OCI-LY7 (cell line): ENCODE measurements around the gene SH3RF3. TPM values are rescaled to one million over a fixed set of nuclear protein-coding genes. Genes with fewer than 3 reads are reported as not detected.

Experiments
- BruUV-seq: library from RNA; stranded (reverse); fragments of 400-500 nt; replicated peaks from 2 replicates; lab custom pipeline; 2021; lab: Mats Ljungman, UMichigan
- CTCF ChIA-PET: fragments of 300-600 bp; sonication (Branson Sonifier 250); formaldehyde crosslinking; loops from one replicate; lab custom pipeline; 2022; ENCODE audit warnings: antibody characterized with exemption; ENCODE audit not compliant: unreplicated experiment; lab: Charles Lee
- POLR2A ChIA-PET: fragments of 300-600 bp; sonication (Branson Sonifier 250); formaldehyde crosslinking; loops from one replicate; lab custom pipeline; 2022; ENCODE audit warnings: antibody characterized with exemption; lab: Charles Lee
- DNase-seq: peaks from one replicate; pipeline ENCODE4 v3.0.0-alpha.2; 2015; ENCODE audit warnings: low spot score
- H2AFZ ChIP-seq: fragments of 200-600 bp; sonication (generic), shearing (Covaris generic); 2 replicates; pipeline ENCODE4 v1.6.1; 2014; ENCODE audit warnings: mild to moderate bottlenecking, antibody characterized with exemption, low read length, moderate library complexity
- H3K27ac ChIP-seq: fragments of 200-600 bp; sonication (generic); 2 replicates; pipeline ENCODE4 v1.5.1; 2014; ENCODE audit warnings: mixed run types, low read depth, mild to moderate bottlenecking, moderate library complexity, low read length, inconsistent platforms; ENCODE audit not compliant: poor library complexity, severe bottlenecking
- H3K36me3 ChIP-seq: fragments of 200-600 bp; sonication (generic); 2 replicates; pipeline ENCODE4 v1.6.1; 2014; ENCODE audit warnings: mild to moderate bottlenecking, antibody characterized with exemption, low read length, moderate library complexity, mixed read lengths; ENCODE audit not compliant: insufficient read depth
- H3K4me1 ChIP-seq: fragments of 200-600 bp; sonication (generic); 2 replicates; pipeline ENCODE4 v1.5.1; 2014; ENCODE audit warnings: mild to moderate bottlenecking, low read length; ENCODE audit not compliant: insufficient read depth, poor library complexity, severe bottlenecking
- H3K4me2 ChIP-seq: fragments of 200-600 bp; sonication (generic); 2 replicates; pipeline ENCODE4 v1.6.1; 2014; ENCODE audit warnings: mild to moderate bottlenecking, low read length
- H3K4me3 ChIP-seq: fragments of 200-600 bp; sonication (generic); 2 replicates; pipeline ENCODE4 v1.5.1; 2014; ENCODE audit warnings: mild to moderate bottlenecking, low read depth, low read length; ENCODE audit not compliant: poor library complexity, severe bottlenecking
- H3K79me2 ChIP-seq: fragments of 200-600 bp; sonication (generic); 2 replicates; pipeline ENCODE4 v1.6.1; 2016; ENCODE audit warnings: low read depth, mild to moderate bottlenecking, low read length, moderate library complexity, mixed read lengths; ENCODE audit not compliant: insufficient read depth
- H3K9me2 ChIP-seq: fragments of 200-600 bp; sonication (generic); 2 replicates; pipeline ENCODE4 v1.6.1; 2016; ENCODE audit warnings: mild to moderate bottlenecking, low read length, mixed read lengths; ENCODE audit not compliant: insufficient read depth
- H3K9me3 ChIP-seq: fragments of 200-600 bp; sonication (generic); 2 replicates; pipeline ENCODE4 v1.6.1; 2014; ENCODE audit warnings: mild to moderate bottlenecking, mixed run types, low read length, mixed read lengths
- H4K20me1 ChIP-seq: fragments of 200-600 bp; sonication (generic); 2 replicates; pipeline ENCODE4 v1.6.1; 2014; ENCODE audit warnings: mild to moderate bottlenecking, antibody characterized with exemption, low read length, moderate library complexity, mixed read lengths; ENCODE audit not compliant: insufficient read depth
- EZH2phosphoT487 ChIP-seq: fragments of 200-600 bp; sonication (generic); IDR thresholded peaks from 2 replicates; pipeline ENCODE4 v1.6.1; 2018; ENCODE audit warnings: low read depth, borderline replicate concordance, mild to moderate bottlenecking, mixed run types, antibody characterized with exemption, low read length, moderate library complexity, mixed read lengths
- intact Hi-C: fragments of 100-400 bp; cut with micrococcal nuclease; formaldehyde crosslinking; loops from one replicate; pipeline ENCODE4 v1.10.0; 2022; ENCODE audit not compliant: unreplicated experiment
- total RNA-seq, 2 experiments: library from RNA; depleted of rRNA in 1 of 2; stranded (reverse); fragments of >200 nt in 1 of 2; shearing (Covaris generic) in 1 of 2; gene quantifications; 2 replicates each; pipeline ENCODE4 v1.2.3, GENCODE V29; 2014 to 2022
- TF ChIP-seq, protein P1 (sequence below): fragments of 200-600 bp; sonication (generic); conservative IDR thresholded peaks from 2 replicates; pipeline ENCODE4 v1.5.1; 2014; ENCODE audit warnings: mild to moderate bottlenecking, antibody characterized with exemption, low read length, moderate library complexity, mixed read lengths

Gene SH3RF3
- total RNA-seq, 2 experiments from 2014 or later: not detected

DNA sequence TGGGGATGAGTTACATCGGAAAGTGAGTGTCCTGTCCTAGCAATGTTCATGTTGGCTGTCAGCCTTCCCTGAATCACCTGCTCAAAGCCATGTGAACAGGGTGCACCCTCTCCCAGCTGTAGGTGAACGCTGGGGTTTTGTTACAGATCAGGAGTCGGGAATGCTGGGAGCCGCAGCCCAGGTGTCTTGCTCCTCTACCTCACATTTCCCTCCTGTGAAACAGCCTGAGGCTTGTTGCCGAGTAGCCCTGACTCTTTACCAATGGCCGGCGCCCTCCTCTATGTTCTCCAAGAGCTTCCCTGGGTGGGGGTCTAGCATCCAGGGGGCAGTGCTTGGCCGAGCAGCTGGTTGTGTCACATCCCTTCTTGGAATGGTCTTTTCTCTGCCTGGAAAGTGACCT is 164.7 kb downstream of the SH3RF3 start:
- no peaks in the 10 kb centered on the region for H4K20me1 ChIP-seq
- intact Hi-C loops: no loop called here
- no TSS peak for BruUV-seq
- no peaks in the 10 kb centered on the region for H3K79me2 ChIP-seq
- CTCF ChIA-PET: no interaction called here
- TF ChIP-seq, protein P1, sequence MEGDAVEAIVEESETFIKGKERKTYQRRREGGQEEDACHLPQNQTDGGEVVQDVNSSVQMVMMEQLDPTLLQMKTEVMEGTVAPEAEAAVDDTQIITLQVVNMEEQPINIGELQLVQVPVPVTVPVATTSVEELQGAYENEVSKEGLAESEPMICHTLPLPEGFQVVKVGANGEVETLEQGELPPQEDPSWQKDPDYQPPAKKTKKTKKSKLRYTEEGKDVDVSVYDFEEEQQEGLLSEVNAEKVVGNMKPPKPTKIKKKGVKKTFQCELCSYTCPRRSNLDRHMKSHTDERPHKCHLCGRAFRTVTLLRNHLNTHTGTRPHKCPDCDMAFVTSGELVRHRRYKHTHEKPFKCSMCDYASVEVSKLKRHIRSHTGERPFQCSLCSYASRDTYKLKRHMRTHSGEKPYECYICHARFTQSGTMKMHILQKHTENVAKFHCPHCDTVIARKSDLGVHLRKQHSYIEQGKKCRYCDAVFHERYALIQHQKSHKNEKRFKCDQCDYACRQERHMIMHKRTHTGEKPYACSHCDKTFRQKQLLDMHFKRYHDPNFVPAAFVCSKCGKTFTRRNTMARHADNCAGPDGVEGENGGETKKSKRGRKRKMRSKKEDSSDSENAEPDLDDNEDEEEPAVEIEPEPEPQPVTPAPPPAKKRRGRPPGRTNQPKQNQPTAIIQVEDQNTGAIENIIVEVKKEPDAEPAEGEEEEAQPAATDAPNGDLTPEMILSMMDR: no peak
- no peak for TF ChIP-seq EZH2phosphoT487
- H3K9me3 ChIP-seq: no peaks in the 10 kb centered on the region
- H3K4me2 ChIP-seq: no peak overlapping the region
- no peak overlapping the region for H3K4me3 ChIP-seq
- no peak overlapping the region for H2AFZ ChIP-seq
- no peaks in the 10 kb centered on the region for H3K9me2 ChIP-seq
- no peak for DNase-seq
- H3K27ac ChIP-seq: no peak overlapping the region
- H3K36me3 ChIP-seq: no peaks in the 10 kb centered on the region
- no peaks in the 10 kb centered on the region for H3K4me1 ChIP-seq
- POLR2A ChIA-PET: interaction anchor here (0.5 kb wide), 1 partner anchor 1063 kb away, joined by 3 read pairs; no protein-coding TSS in a partner anchor

- POLR2A ChIA-PET: no interaction called here
- H3K9me2 ChIP-seq: no peaks in the 10 kb centered on the region
- H3K9me3 ChIP-seq: no peaks in the 10 kb centered on the region
- H3K4me3 ChIP-seq: no peak overlapping the region
- H3K4me1 ChIP-seq: no peaks in the 10 kb centered on the region
- H3K79me2 ChIP-seq: no peaks in the 10 kb centered on the region
- intact Hi-C loops: no loop called here
- H4K20me1 ChIP-seq: no peaks in the 10 kb centered on the region
- CTCF ChIA-PET: no interaction called here
- TF ChIP-seq EZH2phosphoT487: no peak
- TF ChIP-seq, protein P1: no peak
- BruUV-seq: no TSS peak
- no peak overlapping the region for H3K27ac ChIP-seq
- no peak overlapping the region for H2AFZ ChIP-seq
- H3K36me3 ChIP-seq: no peaks in the 10 kb centered on the region
- DNase-seq: no peak
- no peak overlapping the region for H3K4me2 ChIP-seq
Measured at GRCh38 chr2:109294523-109294922, 165.5 kb downstream of the SH3RF3 start.

DNA sequence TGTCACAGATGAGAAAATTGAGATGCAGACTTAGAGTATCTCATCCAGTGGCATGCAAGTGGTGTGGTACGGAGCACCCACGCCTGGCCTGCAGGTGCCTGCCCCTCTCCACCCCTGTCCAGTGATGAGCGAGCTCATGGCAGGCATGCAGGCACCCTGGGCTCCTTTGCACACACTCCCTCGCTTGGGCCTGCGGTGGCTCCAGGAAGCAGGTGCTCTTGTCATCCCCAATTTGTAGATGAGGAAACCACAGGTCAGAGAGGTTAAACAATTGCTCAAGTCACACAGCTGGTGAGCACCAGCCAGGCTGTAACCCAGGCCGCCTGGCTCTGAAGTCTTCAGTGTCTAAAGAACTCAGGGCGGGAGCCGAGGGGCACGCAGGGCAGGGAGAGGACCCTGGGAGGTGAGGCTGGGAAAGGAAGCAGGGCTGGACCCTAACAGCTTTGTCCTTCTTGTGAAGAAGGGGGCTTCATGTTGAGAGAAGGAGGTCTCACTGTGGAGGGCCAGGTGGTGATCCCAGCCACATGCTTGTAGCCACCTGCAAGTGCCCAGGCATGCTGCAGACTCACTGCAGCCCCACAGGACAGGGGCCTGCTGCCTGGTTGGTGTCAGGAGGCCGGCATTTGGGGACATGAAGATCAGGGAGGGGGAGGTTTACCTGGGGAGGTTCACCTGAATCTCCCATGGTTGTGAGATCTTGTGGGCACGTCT is 166.2 kb downstream of the SH3RF3 start:
- no peaks in the 10 kb centered on the region for H3K9me2 ChIP-seq
- no peak overlapping the region for H3K4me3 ChIP-seq
- H4K20me1 ChIP-seq: no peaks in the 10 kb centered on the region
- H3K36me3 ChIP-seq: no peaks in the 10 kb centered on the region
- no peak for TF ChIP-seq EZH2phosphoT487
- TF ChIP-seq, protein P1: no peak
- H3K27ac ChIP-seq: no peak overlapping the region
- H3K4me2 ChIP-seq: no peak overlapping the region
- DNase-seq: no peak
- H3K4me1 ChIP-seq: no peaks in the 10 kb centered on the region
- ChIA-PET POLR2A (no interaction called here), CTCF (no interaction called here)
- H2AFZ ChIP-seq: no peak overlapping the region
- H3K79me2 ChIP-seq: no peaks in the 10 kb centered on the region
- H3K9me3 ChIP-seq: no peaks in the 10 kb centered on the region
- intact Hi-C loops: no loop called here
- no TSS peak for BruUV-seq
